8988T (cell line): ENCODE results near the gene TACR2.

ENCODE experiments used
- DNase-seq: peaks from one replicate; pipeline ENCODE4 v3.0.0; 2011

Gene TACR2

DNA sequence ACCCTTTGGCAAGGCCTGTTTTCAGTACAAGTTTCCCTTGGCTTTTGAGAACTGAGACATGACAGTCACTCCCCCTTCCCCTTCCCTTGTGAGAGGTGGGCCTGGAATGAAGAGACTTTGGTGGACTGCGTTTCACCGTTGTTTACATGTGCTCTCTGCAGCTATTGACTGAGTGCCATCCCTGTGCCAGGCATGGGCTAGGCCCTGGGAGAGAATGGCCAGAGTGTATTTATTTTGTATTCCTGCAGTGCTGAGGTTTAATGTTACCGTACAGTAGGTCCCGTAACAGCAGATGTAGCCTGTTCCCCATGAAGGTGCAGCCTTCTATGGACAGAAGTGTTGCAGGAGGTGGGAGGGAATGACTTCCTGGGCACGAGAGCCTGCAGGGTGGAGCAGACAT is 50.0 kb downstream of the TACR2 start:
- DNase-seq: no peak

DNA sequence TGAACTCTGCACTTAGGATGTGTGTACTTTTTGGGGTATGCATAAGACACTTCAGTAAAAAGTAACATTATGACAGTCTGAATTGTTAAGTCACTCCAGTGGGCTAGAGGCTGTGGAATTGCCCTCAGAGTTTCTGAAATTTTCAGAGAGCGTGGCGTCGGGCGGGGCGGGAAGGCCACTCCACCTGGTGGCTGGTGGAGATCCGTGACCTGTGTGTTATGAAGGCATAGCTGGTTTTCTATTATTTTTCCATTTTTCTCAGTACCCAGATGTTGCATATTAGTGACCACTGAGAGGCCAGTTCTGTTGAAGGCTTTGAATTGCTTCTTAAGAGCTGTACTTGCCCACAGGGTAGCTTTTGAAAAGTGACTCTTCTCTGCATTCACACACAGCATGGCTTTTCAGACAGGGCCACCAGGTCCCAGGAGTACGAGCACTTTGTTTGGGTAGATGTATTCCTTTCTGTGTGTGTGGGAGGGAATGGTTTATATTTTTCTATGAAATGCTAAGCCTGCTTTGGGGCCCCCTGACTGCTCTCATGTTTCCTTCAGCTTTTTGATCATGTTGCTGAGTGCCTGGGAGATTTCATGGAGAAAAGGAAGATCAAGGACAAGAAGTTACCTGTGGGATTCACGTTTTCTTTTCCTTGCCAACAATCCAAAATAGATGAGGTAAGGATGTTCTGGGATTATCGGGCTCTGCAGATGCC is 52.3 kb downstream of the TACR2 start:
- no peak for DNase-seq

DNA sequence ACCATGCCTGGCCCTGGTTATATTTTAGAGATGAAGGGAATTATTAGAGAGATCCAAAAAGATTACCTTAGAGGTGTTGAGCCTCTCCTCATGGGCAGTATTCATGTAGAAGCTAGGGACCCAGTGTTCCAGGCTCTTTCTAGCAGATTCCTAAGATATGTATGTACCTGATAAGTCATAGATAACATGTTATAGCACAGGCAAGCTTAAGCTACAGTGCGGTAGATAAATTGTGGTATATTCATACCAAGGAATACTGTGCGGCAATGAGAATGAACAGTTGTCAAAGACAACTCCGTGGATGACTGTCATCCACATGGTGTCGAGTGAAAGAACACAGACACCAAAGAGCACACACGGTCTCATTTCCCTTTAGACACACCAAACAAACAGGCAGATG is 53.1 kb downstream of the TACR2 start:
- no peak for DNase-seq

DNA sequence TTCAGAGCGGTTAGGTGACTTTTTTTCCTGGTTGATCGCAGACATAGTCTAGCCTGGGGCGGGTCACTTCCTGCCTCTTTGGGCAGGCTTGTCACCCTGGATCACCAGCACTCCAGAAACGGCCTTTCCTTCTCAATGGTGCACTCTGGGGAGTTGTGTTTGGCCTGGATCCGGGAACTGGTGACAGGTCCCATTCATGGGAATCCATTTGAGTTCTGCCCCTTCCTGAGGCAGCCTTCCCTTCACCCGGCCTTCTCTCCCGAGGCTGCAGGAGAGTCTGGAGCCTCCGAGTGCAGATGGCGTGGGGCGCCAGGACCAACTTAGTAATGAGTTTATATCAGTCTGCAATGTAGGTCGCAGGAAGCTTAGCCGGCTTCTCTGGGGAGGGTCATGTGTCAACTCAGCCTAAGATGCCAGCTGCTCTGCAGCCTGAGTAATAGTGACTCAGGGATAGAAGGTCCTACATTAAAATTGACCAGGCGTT is 54.2 kb downstream of the TACR2 start:
- no peak for DNase-seq

DNA sequence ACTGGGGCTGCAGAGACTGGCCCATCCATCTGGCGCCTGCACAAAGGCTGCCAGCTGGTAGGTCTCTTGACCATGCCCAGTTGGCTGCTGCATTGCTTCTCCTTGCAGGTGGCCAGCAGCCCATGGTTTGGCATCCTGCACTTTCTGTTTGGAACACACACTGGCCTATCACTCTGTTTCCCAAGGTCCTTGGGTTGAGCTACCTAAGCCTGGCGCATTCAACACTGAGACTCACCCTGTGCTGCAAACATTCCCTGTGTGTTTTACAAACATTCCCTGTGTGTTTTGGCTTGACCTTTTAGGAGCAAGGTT is 55.5 kb downstream of the TACR2 start:
- DNase-seq: no peak

DNA sequence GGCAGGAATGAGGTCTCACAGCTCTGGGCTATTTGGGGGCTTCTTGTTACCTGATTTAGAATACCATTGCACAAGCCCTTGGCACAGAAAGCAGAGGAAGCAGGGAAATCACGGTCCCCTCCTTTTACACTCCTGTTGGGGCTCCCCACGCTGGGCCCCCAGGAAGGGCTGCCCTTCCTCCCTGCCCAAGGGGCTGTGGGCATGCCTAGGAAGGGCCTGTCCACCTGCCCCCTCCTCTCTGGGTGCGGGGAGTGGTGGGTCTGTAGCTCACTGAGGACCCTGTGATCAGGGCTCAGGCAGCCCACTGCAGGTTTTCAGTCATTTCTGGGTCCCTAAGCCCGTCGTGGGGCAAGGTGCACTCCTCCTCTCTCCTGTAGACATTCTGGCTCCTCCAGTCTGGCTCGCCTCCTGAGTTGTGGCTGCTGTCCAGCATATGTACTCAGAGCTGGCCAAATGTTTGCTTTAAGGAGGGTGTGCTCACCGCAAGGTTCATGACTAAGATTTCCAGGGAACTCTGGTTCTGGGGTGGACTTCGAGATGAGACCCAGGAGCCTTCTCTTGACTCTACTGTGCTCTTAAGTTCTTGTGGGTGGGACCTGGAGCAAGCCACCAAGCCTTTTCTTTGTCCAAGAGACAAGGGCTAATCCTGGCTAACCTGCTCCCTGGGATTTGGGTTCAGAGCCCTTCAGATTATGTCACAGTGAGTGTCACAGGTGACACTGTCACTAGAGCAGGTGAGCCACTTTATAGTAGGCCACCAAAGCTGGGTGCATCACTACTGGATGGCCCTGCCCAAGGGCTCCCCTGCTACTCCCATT is 56.0 kb downstream of the TACR2 start:
- no peak for DNase-seq

DNA sequence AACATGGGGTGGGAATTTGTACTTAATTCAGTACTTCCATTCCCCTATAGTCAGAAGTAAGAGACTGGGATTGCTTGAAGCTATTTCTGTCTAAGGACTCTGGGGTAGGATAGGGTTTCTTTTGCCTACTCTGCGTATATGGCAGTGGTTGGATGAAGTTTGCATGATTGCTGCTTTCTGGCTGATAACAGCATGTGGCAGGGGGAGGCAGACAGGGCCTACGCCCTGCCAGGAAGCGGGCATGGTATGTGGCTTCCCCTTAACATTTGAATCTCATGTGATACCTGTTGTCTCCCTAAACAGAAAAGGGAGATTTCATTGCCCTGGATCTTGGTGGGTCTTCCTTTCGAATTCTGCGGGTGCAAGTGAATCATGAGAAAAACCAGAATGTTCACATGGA is 57.1 kb downstream of the TACR2 start:
- DNase-seq: no peak

DNA sequence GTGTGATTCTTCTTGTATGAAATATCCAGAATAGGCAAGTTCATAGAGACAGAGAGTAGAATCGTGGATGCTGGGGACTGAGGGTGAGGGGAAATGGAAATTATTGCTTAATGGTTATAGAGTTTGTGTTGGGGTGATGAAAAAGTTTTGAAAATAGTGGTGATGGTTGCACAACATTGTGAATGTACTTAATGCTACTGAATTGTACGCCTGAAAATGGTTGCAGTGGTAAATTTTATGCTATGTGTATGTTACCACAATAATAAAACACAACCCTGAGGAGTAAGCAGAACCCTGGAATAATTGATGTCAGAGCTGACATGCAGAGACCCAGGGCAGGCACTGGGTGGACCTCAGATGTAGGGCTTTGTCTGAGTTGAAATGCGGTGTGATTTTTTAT is 57.6 kb downstream of the TACR2 start:
- no peak for DNase-seq

DNA sequence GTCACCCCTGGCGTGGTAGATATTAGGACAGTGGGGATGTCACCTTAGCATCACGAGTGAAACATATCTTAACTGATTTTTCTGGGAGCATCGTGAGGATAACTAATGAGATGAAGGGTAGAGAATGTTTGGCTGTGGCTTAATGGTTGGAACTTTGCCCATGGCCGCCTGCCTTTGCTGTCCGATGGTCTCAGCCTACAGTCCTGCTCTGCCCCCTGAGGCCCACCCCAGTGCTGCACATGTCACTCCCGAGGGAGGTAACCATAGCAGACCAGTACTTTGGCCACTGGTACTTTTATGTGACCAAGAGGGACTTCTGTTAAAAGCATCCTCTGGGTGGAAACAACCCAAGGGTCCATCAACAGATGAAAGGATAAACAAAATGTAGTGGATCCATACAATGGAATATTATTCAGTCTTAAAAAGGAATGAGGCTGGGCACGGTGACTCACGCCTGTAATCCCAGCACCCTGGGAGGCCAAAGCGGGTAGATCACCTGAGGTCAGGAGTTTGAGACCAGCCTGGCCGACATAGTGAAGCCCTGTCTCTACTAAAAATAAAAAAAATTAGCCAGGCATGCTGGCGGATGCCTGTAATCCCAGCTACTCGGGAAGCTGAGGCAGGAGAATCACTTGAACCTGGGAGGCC is 58.4 kb downstream of the TACR2 start:
- no peak for DNase-seq

DNA sequence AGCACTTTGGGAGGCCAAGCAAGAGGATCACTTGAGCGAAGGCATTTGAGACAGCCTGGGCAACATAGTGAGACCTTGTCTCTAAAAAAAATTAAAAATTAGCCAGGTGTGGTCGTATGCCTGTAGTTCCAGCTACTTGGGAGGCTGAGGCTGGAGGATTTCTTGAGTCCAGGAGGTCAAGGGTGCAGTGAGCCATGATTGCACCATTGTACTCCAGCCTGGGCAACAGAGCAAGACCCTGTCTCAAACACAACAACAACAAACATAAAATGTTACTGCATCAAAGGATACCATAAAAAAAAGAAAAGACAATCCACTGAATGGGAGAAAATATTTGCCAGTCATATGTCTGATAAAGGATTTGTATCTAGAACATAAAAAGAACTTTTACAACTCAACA is 60.5 kb downstream of the TACR2 start:
- DNase-seq: no peak

DNA sequence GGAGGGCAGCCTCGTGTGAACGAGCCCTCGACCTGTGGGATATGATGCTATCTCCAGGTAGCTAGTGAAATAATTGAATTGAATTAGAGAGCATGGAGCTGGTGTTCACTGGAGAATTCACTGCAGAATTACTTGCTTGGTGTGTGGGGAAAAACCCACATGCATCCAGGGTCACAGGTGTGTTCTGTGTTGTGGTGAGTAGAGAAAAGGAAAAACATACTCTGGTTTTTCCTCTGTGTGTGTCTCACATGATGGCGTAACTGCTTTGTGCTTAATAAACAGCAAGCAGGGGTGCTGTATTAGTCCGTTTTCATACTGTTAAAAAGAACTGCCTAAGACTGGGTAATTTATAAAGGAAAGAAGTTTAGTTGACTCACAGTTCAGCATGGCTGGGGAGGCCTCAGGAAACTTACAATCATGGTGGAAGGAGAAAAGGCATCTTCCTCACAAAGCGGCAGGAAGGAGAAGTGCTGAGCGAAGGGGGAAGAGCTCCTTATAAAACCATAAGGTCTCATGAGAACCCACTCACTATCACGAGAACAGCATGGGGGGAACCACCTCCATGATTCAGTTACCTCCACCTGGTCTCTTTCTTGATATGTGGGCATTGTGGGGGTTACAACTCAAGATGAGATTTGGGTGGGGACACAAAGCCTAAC is 62.6 kb downstream of the TACR2 start:
- no peak for DNase-seq
